GM12891 (cell line): ENCODE measurements around the gene C12orf56.
A peak's percentile ranks its signal among the peaks of the same experiment; 100 is the strongest.
"Not testable (repeated sequence)": the region's sequence is repeated elsewhere in the genome, so short reads cannot be mapped to it uniquely, and the experiment has no call there.

Source experiments
- DNase-seq: peaks from one replicate; pipeline ENCODE4 v3.0.0; 2011; ENCODE audit warnings: low spot score; ENCODE audit not compliant: insufficient read length
- FAIRE-seq: peaks from 2 replicates; lab custom pipeline; 2011; peaks lifted over from hg19 to GRCh38; lab: Jason Lieb, UNC
- PAX5 ChIP-seq: IDR thresholded peaks from 2 replicates; pipeline ENCODE4 v1.6.1; 2011; ENCODE audit warnings: low read length, moderate library complexity, mild to moderate bottlenecking; ENCODE audit not compliant: insufficient read depth, severe bottlenecking
- POLR2A ChIP-seq: IDR thresholded peaks from 2 replicates; pipeline ENCODE4 v1.6.1; 2011; ENCODE audit warnings: low read depth, low read length, control low read depth
- POLR2AphosphoS5 ChIP-seq: IDR thresholded peaks from 2 replicates; pipeline ENCODE4 v1.6.1; 2011; ENCODE audit warnings: low read depth, low read length, control low read depth
- POU2F2 ChIP-seq: IDR thresholded peaks from 2 replicates; pipeline ENCODE4 v1.6.1; 2011; ENCODE audit warnings: low read depth, mild to moderate bottlenecking, control low read depth, low read length, moderate library complexity
- SPI1 ChIP-seq: IDR thresholded peaks from 2 replicates; pipeline ENCODE4 v1.6.1; 2011; ENCODE audit warnings: low read depth, low read length, control low read depth
- TAF1 ChIP-seq: IDR thresholded peaks from 2 replicates; pipeline ENCODE4 v1.6.1; 2011; ENCODE audit warnings: low read depth, low read length, control low read depth

The C12orf56 gene

GRCh38 chr12:64218597-64218996, 172.0 kb downstream of the C12orf56 start:
- DNase-seq: no peak
- peak; percentile 40 for FAIRE-seq
- no peak for TF ChIP-seq POLR2AphosphoS5
- 0 out of 2 replicates have a peak, but pooled peaks have one; percentile 16 for TF ChIP-seq SPI1

GRCh38 chr12:64217643-64218042, 172.9 kb downstream of the C12orf56 start:
- not testable (repeated sequence) for DNase-seq, FAIRE-seq

- FAIRE-seq (no peak), DNase-seq (no peak)
- TF ChIP-seq POLR2A (no peak), SPI1 (no peak), TAF1 (no peak), PAX5 (no peak), POLR2AphosphoS5 (no peak), POU2F2 (no peak)
Measured at GRCh38 chr12:64216239-64216638, 174.3 kb downstream of the C12orf56 start.
